ENCODE measurements around the gene MTF2.

Gene MTF2

GRCh38 chr1:93102142-93102541 is 23.1 kb downstream of the MTF2 start:
- TF ChIP-seq EZH2phosphoT487 (IDR thresholded peaks at IDR 0.05; ENCODE audit: borderline replicate concordance, low read length) (no peak), CTCF (IDR thresholded peaks at IDR 0.05; ENCODE audit: low read depth, low read length, poor library complexity, severe bottlenecking) (no peak)
- Histone ChIP-seq H3K4me2 (ENCODE audit: low read length) (no peak overlapping the region), H3K9me3 (ENCODE audit: control insufficient read depth, insufficient read depth, low read length) (peaks cover 6% of the 10 kb centered on the region; the same call in 1 of the 2 replicates), H3K27me3 (ENCODE audit: control insufficient read depth, low read length) (no peaks in the 10 kb centered on the region), H3K4me3 (ENCODE audit: low read length) (no peak overlapping the region), H3K79me2 (ENCODE audit: control insufficient read depth, low read length) (peaks cover 100% of the 10 kb centered on the region), H3K27ac (ENCODE audit: low read depth, low read length) (no peak overlapping the region), H3F3A (ENCODE audit: control insufficient read depth, insufficient read depth) (no peaks in the 10 kb centered on the region), H3K4me1 (ENCODE audit: control insufficient read depth, low read length) (peaks cover 20% of the 10 kb centered on the region), H3K36me3 (ENCODE audit: control insufficient read depth, low read length) (peaks cover 82% of the 10 kb centered on the region), H4K20me1 (ENCODE audit: control insufficient read depth, insufficient read depth, low read depth, low read length) (peaks cover 20% of the 10 kb centered on the region), H3K9me2 (replicated peaks; ENCODE audit: control insufficient read depth, low read length) (no peaks in the 10 kb centered on the region)

- peaks cover 8% of the 10 kb centered on the region; the same call in 1 of the 2 replicates for H3F3A ChIP-seq (ENCODE audit: control insufficient read depth, insufficient read depth)
- peaks cover 100% of the 10 kb centered on the region for H3K79me2 ChIP-seq (ENCODE audit: control insufficient read depth, low read length)
- no peak overlapping the region for H3K27ac ChIP-seq (ENCODE audit: low read depth, low read length)
- H3K9me3 ChIP-seq (ENCODE audit: control insufficient read depth, insufficient read depth, low read length), result peaks cover 6% of the 10 kb centered on the region; the same call in 1 of the 2 replicates
- peaks cover 15% of the 10 kb centered on the region for H4K20me1 ChIP-seq (ENCODE audit: control insufficient read depth, insufficient read depth, low read depth, low read length)
- H3K4me1 ChIP-seq (ENCODE audit: control insufficient read depth, low read length), result peaks cover 36% of the 10 kb centered on the region
- no peak overlapping the region for H3K4me2 ChIP-seq (ENCODE audit: low read length)
- no peak for TF ChIP-seq CTCF (IDR thresholded peaks at IDR 0.05; ENCODE audit: low read depth, low read length, poor library complexity, severe bottlenecking)
- TF ChIP-seq EZH2phosphoT487 (IDR thresholded peaks at IDR 0.05; ENCODE audit: borderline replicate concordance, low read length), result no peak
- no peaks in the 10 kb centered on the region for H3K27me3 ChIP-seq (ENCODE audit: control insufficient read depth, low read length)
- peaks cover 84% of the 10 kb centered on the region for H3K36me3 ChIP-seq (ENCODE audit: control insufficient read depth, low read length)
- H3K4me3 ChIP-seq (ENCODE audit: low read length), result no peak overlapping the region
- no peaks in the 10 kb centered on the region for H3K9me2 ChIP-seq (replicated peaks; ENCODE audit: control insufficient read depth, low read length)
Observed at GRCh38 chr1:93106226-93106625, 27.1 kb downstream of the MTF2 start.

- Histone ChIP-seq H3F3A (ENCODE audit: control insufficient read depth, insufficient read depth) (peaks cover 12% of the 10 kb centered on the region; the same call in 1 of the 2 replicates), H3K79me2 (ENCODE audit: control insufficient read depth, low read length) (peaks cover 100% of the 10 kb centered on the region), H3K9me2 (replicated peaks; ENCODE audit: control insufficient read depth, low read length) (no peaks in the 10 kb centered on the region), H3K4me3 (ENCODE audit: low read length) (no peak overlapping the region), H3K27me3 (ENCODE audit: control insufficient read depth, low read length) (no peaks in the 10 kb centered on the region), H3K9me3 (ENCODE audit: control insufficient read depth, insufficient read depth, low read length) (peaks cover 6% of the 10 kb centered on the region; the same call in 1 of the 2 replicates), H4K20me1 (ENCODE audit: control insufficient read depth, insufficient read depth, low read depth, low read length) (peaks cover 16% of the 10 kb centered on the region), H3K4me1 (ENCODE audit: control insufficient read depth, low read length) (peaks cover 42% of the 10 kb centered on the region), H3K36me3 (ENCODE audit: control insufficient read depth, low read length) (peaks cover 85% of the 10 kb centered on the region), H3K27ac (ENCODE audit: low read depth, low read length) (no peak overlapping the region), H3K4me2 (ENCODE audit: low read length) (no peak overlapping the region)
- TF ChIP-seq EZH2phosphoT487 (IDR thresholded peaks at IDR 0.05; ENCODE audit: borderline replicate concordance, low read length) (no peak), CTCF (IDR thresholded peaks at IDR 0.05; ENCODE audit: low read depth, low read length, poor library complexity, severe bottlenecking) (no peak)
Observed at GRCh38 chr1:93107395-93107794, 28.3 kb downstream of the MTF2 start.
